ENCODE results near the gene POU3F3. TPM values are rescaled to one million over a fixed set of nuclear protein-coding genes. Genes with fewer than 3 reads are reported as not detected.

Gene POU3F3
- total RNA-seq, 1 donor from 2014 or later: not detected

- no peak for DNase-seq (ENCODE audit: low read depth in 2 of 2)
Observed at GRCh38 chr2:104874230-104874629, 20.3 kb downstream of the POU3F3 start.

GRCh38 chr2:104875262-104875661 lies 21.3 kb downstream of the POU3F3 start:
- DNase-seq (ENCODE audit: low read depth in 2 of 2): no peak

GRCh38 chr2:104876606-104877570 lies 23.0 kb downstream of the POU3F3 start:
- no peak for DNase-seq (ENCODE audit: low read depth in 2 of 2)

- DNase-seq (ENCODE audit: low read depth in 2 of 2): no peak
Observed at GRCh38 chr2:104878863-104879512, 25.1 kb downstream of the POU3F3 start.

- no peak for DNase-seq (ENCODE audit: low read depth in 2 of 2)
Observed at GRCh38 chr2:104880076-104880475, 26.2 kb downstream of the POU3F3 start.

GRCh38 chr2:104883357-104883756 lies 29.4 kb downstream of the POU3F3 start:
- DNase-seq (ENCODE audit: low read depth in 2 of 2): no peak

- DNase-seq (ENCODE audit: low read depth in 2 of 2): no peak
Observed at GRCh38 chr2:104885119-104885782, 31.3 kb downstream of the POU3F3 start.

- no peak for DNase-seq (ENCODE audit: low read depth in 2 of 2)
Observed at GRCh38 chr2:104887676-104888075, 33.8 kb downstream of the POU3F3 start.

- DNase-seq (ENCODE audit: low read depth in 2 of 2): no peak
Observed at GRCh38 chr2:104888489-104889258, 34.8 kb downstream of the POU3F3 start.

GRCh38 chr2:104889291-104889959 lies 35.5 kb downstream of the POU3F3 start:
- DNase-seq (ENCODE audit: low read depth in 2 of 2): no peak

GRCh38 chr2:104889960-104890684 lies 36.2 kb downstream of the POU3F3 start:
- no peak for DNase-seq (ENCODE audit: low read depth in 2 of 2)

- DNase-seq (ENCODE audit: low read depth in 2 of 2): no peak
Observed at GRCh38 chr2:104890685-104891069, 36.8 kb downstream of the POU3F3 start.

GRCh38 chr2:104891145-104891544 lies 37.2 kb downstream of the POU3F3 start:
- DNase-seq (ENCODE audit: low read depth in 2 of 2): no peak

GRCh38 chr2:104896446-104896845 lies 42.5 kb downstream of the POU3F3 start:
- no peak for DNase-seq (ENCODE audit: low read depth in 2 of 2)

- no peak for DNase-seq (ENCODE audit: low read depth in 2 of 2)
Observed at GRCh38 chr2:104897515-104898184, 43.7 kb downstream of the POU3F3 start.

- DNase-seq (ENCODE audit: low read depth in 2 of 2): no peak
Observed at GRCh38 chr2:104900608-104901007, 46.7 kb downstream of the POU3F3 start.

- no peak for DNase-seq (ENCODE audit: low read depth in 2 of 2)
Observed at GRCh38 chr2:104901037-104901881, 47.3 kb downstream of the POU3F3 start.

GRCh38 chr2:104902317-104902716 lies 48.4 kb downstream of the POU3F3 start:
- no peak for DNase-seq (ENCODE audit: low read depth in 2 of 2)

Measured in lung microvascular endothelial cell (primary cell).